ENCODE results near the gene MAST4.
A peak's percentile ranks its signal among the peaks of the same experiment; 100 is the strongest.

Gene MAST4

GRCh38 chr5:66713998-66714397 is 117.8 kb downstream of the MAST4 start (continued):
- TF ChIP-seq KLF17 (tag by site-specific recombination; IDR thresholded peaks at IDR 0.05) (peak; percentile 61; the same call in 1 of the 2 replicates), ZBTB48 (tag by site-specific recombination; IDR thresholded peaks at IDR 0.05) (no peak), ZNF629 (tag by site-specific recombination; IDR thresholded peaks at IDR 0.05) (peak; percentile 47; the same call in 1 of the 2 replicates), PRDM10 (tag by site-specific recombination; IDR thresholded peaks at IDR 0.05) (peak; percentile 69)

- ChIA-PET CTCF (interaction anchor here (0.6 to 1.5 kb wide), 3 partner anchors 39 to 1155 kb away, joined by 3 to 5 read pairs (median 3); partner anchors contain the start of gene CENPK), POLR2A (interaction anchor here (0.7 kb wide), 2 partner anchors 60 to 220 kb away, joined by 4 to 6 read pairs; no protein-coding TSS in a partner anchor)
- H3K27ac ChIP-seq (ENCODE audit: extremely low read depth, low read depth, low read length) = 0 out of 2 replicates have a peak overlapping the region, but pooled peaks have one; percentile 1
- no peaks in the 10 kb centered on the region for H3K9me3 ChIP-seq (ENCODE audit: control insufficient read depth, insufficient read depth, low read depth, low read length)
- H3K4me1 ChIP-seq (ENCODE audit: control insufficient read depth, insufficient read depth, low read length) = peaks cover 14% of the 10 kb centered on the region
- no peaks in the 10 kb centered on the region for H3K36me3 ChIP-seq (ENCODE audit: control insufficient read depth in 2 of 2, insufficient read depth in 1 of 2, low read length in 2 of 2)
- H3K4me3 ChIP-seq (ENCODE audit: low read depth, low read length) = no peak overlapping the region
- TF ChIP-seq BCL6B (tag by site-specific recombination; IDR thresholded peaks at IDR 0.05) = no peak
- no peak for TF ChIP-seq ZNF280C (tag by site-specific recombination; IDR thresholded peaks at IDR 0.05)
- peak; percentile 25; the same call in 1 of the 2 replicates for TF ChIP-seq GLIS1 (tag by site-specific recombination; IDR thresholded peaks at IDR 0.05)
- TF ChIP-seq AEBP2 (tag by site-specific recombination; IDR thresholded peaks at IDR 0.05; ENCODE audit: borderline replicate concordance) = no peak
- TF ChIP-seq PRDM1 (tag by site-specific recombination; IDR thresholded peaks at IDR 0.05) = no peak
- no peak for TF ChIP-seq INSM2 (tag by site-specific recombination; IDR thresholded peaks at IDR 0.05)
- TF ChIP-seq ZBTB21 (tag by site-specific recombination; IDR thresholded peaks at IDR 0.05) = peak; percentile 54
- TF ChIP-seq KLF1 (tag by site-specific recombination; IDR thresholded peaks at IDR 0.05) = no peak
- TF ChIP-seq ZNF24 (tag by site-specific recombination; IDR thresholded peaks at IDR 0.05) = no peak
- TF ChIP-seq TRIM28 (IDR thresholded peaks at IDR 0.05; ENCODE audit: borderline replicate concordance, low read length) = no peak
- TF ChIP-seq ZNF701 (tag by site-specific recombination; IDR thresholded peaks at IDR 0.05) = no peak
- no peak for TF ChIP-seq HOXC10 (CRISPR knock-in tag; IDR thresholded peaks at IDR 0.05)
- no peak for TF ChIP-seq ZNF623 (tag by site-specific recombination; IDR thresholded peaks at IDR 0.05)
- TF ChIP-seq ZNF670 (tag by site-specific recombination; IDR thresholded peaks at IDR 0.05; ENCODE audit: low read depth) = no peak
- TF ChIP-seq IKZF3 (tag by site-specific recombination; IDR thresholded peaks at IDR 0.05) = peak; percentile 44
- peak; percentile 55 for TF ChIP-seq WT1 (tag by site-specific recombination; IDR thresholded peaks at IDR 0.05)
- TF ChIP-seq PATZ1 (tag by site-specific recombination; IDR thresholded peaks at IDR 0.05) = no peak
These were observed 121.5 kb downstream of the MAST4 start for GRCh38 chr5:66717455-66718373.
